Trophoblast cell (in vitro differentiated cells and primary cell): Measurements from ENCODE around the gene ABCA7.
"Not testable (repeated sequence)": the region's sequence is repeated elsewhere in the genome, so short reads cannot be mapped to it uniquely, and the experiment has no call there.

ENCODE experiments used
- DNase-seq, 2 donors: peaks; one replicate each; pipeline ENCODE4 v3.0.0-alpha.2; 2016
- H2AFZ ChIP-seq: 2 replicates; pipeline ENCODE4 v1.6.1; 2013; ENCODE audit warnings: low read length, moderate library complexity, mild to moderate bottlenecking; ENCODE audit not compliant: insufficient read depth, poor library complexity
- H2AK5ac ChIP-seq: 2 replicates; pipeline ENCODE4 v1.6.1; 2013; ENCODE audit warnings: mild to moderate bottlenecking, low read length
- H2BK120ac ChIP-seq: 2 replicates; pipeline ENCODE4 v1.6.1; 2013; ENCODE audit warnings: low read length, mild to moderate bottlenecking, moderate library complexity; ENCODE audit not compliant: insufficient read depth, poor library complexity
- H2BK12ac ChIP-seq: 2 replicates; pipeline ENCODE4 v1.6.1; 2013; ENCODE audit warnings: mild to moderate bottlenecking, low read length, moderate library complexity
- H2BK5ac ChIP-seq: 2 replicates; pipeline ENCODE4 v1.6.1; 2013; ENCODE audit warnings: low read length, low read depth, moderate library complexity, mild to moderate bottlenecking; ENCODE audit not compliant: poor library complexity
- H3K14ac ChIP-seq: 2 replicates; pipeline ENCODE4 v1.6.1; 2013; ENCODE audit warnings: mild to moderate bottlenecking, low read length
- H3K18ac ChIP-seq: 2 replicates; pipeline ENCODE4 v1.6.1; 2013; ENCODE audit warnings: mild to moderate bottlenecking, low read length
- H3K23ac ChIP-seq: 2 replicates; pipeline ENCODE4 v1.6.1; 2013; ENCODE audit warnings: low read length
- H3K27ac ChIP-seq: 2 replicates; pipeline ENCODE4 v1.5.1; 2013; ENCODE audit warnings: low read depth, mild to moderate bottlenecking, inconsistent platforms, low read length, moderate library complexity
- H3K27me3 ChIP-seq: 2 replicates; pipeline ENCODE4 v1.6.1; 2013; ENCODE audit warnings: inconsistent platforms, mild to moderate bottlenecking, low read length, moderate library complexity; ENCODE audit not compliant: insufficient read depth
- H3K36me3 ChIP-seq, 2 experiments: 1 replicate in 1 of 2; 2 replicates in 1 of 2; pipeline ENCODE4 v1.6.1; 2013; ENCODE audit warnings: low read length in 2 of 2, mild to moderate bottlenecking in 2 of 2, moderate library complexity in 1 of 2; ENCODE audit not compliant: insufficient read depth in 2 of 2, control insufficient read depth in 1 of 2
- H3K4ac ChIP-seq: 2 replicates; pipeline ENCODE4 v1.6.1; 2013; ENCODE audit warnings: low read depth, mild to moderate bottlenecking, low read length, moderate library complexity
- H3K4me1 ChIP-seq, 2 experiments: 1 replicate in 1 of 2; 2 replicates in 1 of 2; pipeline ENCODE4 v1.6.1; 2013; ENCODE audit warnings: low read length in 2 of 2, mild to moderate bottlenecking in 2 of 2, moderate library complexity in 1 of 2; ENCODE audit not compliant: insufficient read depth in 2 of 2, control insufficient read depth in 1 of 2
- H3K4me2 ChIP-seq: 2 replicates; pipeline ENCODE4 v1.6.1; 2013; ENCODE audit warnings: inconsistent platforms, mild to moderate bottlenecking, low read length, moderate library complexity
- H3K4me3 ChIP-seq: 2 replicates; pipeline ENCODE4 v1.5.1; 2013; ENCODE audit warnings: mild to moderate bottlenecking, low read depth, low read length, inconsistent platforms
- H3K79me1 ChIP-seq: one replicate; pipeline ENCODE4 v1.6.1; 2013; ENCODE audit warnings: low read length
- H3K79me2 ChIP-seq: 2 replicates; pipeline ENCODE4 v1.6.1; 2013; ENCODE audit warnings: low read length, mild to moderate bottlenecking; ENCODE audit not compliant: control insufficient read depth, insufficient read depth, poor library complexity
- H3K9ac ChIP-seq: 2 replicates; pipeline ENCODE4 v1.6.1; 2013; ENCODE audit warnings: mild to moderate bottlenecking, low read length
- H3K9me3 ChIP-seq: 2 replicates; pipeline ENCODE4 v1.6.1; 2013; ENCODE audit warnings: low read depth, mild to moderate bottlenecking, control low read depth, inconsistent platforms, low read length; ENCODE audit not compliant: insufficient read depth
- H4K12ac ChIP-seq: 2 replicates; pipeline ENCODE4 v1.6.1; 2013; ENCODE audit warnings: low read depth, mild to moderate bottlenecking, low read length, moderate library complexity
- H4K8ac ChIP-seq: 2 replicates; pipeline ENCODE4 v1.6.1; 2013; ENCODE audit warnings: low read depth, mild to moderate bottlenecking, low read length, moderate library complexity
- H4K91ac ChIP-seq: one replicate; pipeline ENCODE4 v1.6.1; 2013; ENCODE audit warnings: low read depth, mild to moderate bottlenecking, low read length, moderate library complexity
- WGBS: extraction: QIAGEN DNeasy Blood & Tissue Kit; methylation state at CpG from one replicate; pipeline ENCODE4 v1.1.7; 2013; ENCODE audit warnings: missing lambda C conversion rate; ENCODE audit not compliant: insufficient read length, insufficient coverage; ENCODE audit errors: extremely low coverage; 5-methylcytosine and 5-hydroxymethylcytosine counted together

The ABCA7 gene

DNA sequence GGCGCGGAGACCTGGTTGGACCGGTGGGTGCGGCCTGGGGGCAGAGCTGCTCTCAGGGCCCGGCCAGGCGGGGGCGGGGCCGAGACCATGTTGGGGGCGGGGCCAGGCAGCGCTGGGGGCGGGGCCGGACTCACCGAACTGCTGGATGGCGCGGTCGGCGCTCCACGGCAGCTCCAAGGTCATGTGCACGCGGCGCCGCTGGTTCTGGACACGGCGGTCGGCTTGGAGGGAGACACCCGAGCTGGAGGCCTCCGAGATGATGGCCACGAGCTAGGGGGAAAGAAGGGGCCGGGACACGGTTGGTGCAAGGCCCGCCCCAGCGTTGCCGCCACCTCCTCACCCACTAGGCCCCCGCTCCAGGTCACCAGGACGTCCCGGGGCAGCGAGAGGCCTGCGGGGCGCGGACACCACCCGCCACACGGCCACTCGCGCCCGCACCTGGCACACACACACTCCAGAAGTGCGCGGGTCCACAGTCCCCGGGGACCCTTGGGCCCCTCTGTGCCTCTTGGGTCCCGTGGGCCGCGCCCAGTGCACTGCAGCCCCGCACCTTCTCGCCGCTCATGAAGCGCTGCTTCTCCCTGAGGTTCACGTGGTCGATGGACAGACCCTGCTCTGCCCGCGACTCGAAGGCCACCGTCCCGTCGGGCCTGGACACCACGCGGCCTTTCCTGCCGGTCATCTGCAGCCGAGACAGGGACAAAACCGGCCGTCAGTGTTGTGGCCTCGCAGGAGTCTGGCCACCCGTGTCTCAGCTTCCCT lies 72.5 kb downstream of the ABCA7 start:
- Histone ChIP-seq H3K27me3 (no peaks in the 10 kb centered on the region), H3K9ac (no peak overlapping the region), H3K9me3 (no peaks in the 10 kb centered on the region), H3K14ac (no peak overlapping the region), H3K4me3 (no peak overlapping the region), H2AK5ac (peak overlapping the region; percentile 36), H3K18ac (peak overlapping the region; percentile 53), H4K8ac (no peak overlapping the region), H3K79me2 (no peaks in the 10 kb centered on the region), H4K12ac (peak overlapping the region; percentile 48), H4K91ac (peak overlapping the region; percentile 33), H3K4me1 (peaks cover 6 to 9% of the 10 kb centered on the region in 2 experiments), H3K4ac (no peak overlapping the region), H2AFZ (no peak overlapping the region), H3K36me3 (peaks cover 62 to 67% of the 10 kb centered on the region in 2 experiments), H2BK120ac (no peak overlapping the region), H3K79me1 (peaks cover 3% of the 10 kb centered on the region), H2BK12ac (peak overlapping the region; percentile 16), H3K27ac (no peak overlapping the region), H3K23ac (no peak overlapping the region), H2BK5ac (no peak overlapping the region), H3K4me2 (no peak overlapping the region)
- no CpG with 5 or more reads among the region's 71 CpGs for WGBS
- peak; percentile 87 to 88 for DNase-seq

DNA sequence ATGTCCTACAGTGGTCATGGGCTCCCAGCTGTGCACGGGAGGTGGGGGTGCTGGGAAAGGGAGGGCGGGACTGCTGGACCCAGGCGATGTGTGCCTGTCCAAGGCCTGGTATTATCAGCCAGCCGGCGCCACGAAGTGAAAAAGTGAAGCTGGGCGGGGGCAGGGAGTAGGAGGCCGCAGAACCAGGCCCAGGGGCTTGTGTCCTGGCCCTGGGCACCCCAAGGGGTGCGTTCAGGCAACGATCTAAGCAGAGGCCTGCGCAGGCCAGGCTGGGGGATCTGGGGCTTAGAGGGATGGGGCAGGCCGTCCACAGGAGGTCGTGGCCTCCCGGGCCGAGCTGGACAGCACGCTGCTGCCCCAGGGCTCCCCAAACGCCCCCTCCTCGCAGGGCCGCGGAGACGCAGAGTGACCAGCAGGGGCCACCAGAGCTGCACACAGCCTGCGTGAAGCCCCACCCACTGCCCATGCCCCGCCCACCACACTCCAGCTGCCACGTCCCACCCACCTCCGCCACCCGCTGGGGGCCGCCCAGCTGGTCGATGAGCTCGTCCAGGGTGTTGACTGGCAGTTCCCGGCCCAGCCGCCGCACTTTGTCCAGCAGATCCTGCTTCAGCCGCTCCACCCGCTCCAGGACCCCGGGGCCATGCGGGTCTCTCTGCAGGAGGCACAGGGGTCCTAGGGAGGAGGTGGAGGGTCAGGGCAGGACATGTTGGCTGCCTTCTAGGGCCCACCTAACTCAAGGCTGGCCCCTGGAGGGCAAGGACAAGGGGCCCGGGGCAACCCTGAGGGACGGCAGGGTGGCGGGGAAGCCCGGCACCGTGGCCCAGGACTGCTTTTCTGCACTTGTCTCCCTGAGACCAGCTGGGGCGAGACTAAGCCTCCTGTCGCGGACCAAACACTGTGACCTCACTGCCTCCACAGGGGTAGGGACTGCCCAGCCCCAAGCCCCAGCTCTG lies 73.4 kb downstream of the ABCA7 start:
- no peaks in the 10 kb centered on the region for H3K9me3 ChIP-seq
- no peak overlapping the region for H3K23ac ChIP-seq
- no peak overlapping the region for H3K9ac ChIP-seq
- H3K4me2 ChIP-seq = no peak overlapping the region
- peak overlapping the region; percentile 40 for H4K12ac ChIP-seq
- H4K91ac ChIP-seq = peak overlapping the region; percentile 33
- H2BK5ac ChIP-seq = no peak overlapping the region
- no peaks in the 10 kb centered on the region for H3K79me2 ChIP-seq
- no peaks in the 10 kb centered on the region for H3K27me3 ChIP-seq
- H2BK120ac ChIP-seq = no peak overlapping the region
- peak overlapping the region; percentile 36 for H2AK5ac ChIP-seq
- peaks cover 64 to 68% of the 10 kb centered on the region in 2 experiments for H3K36me3 ChIP-seq
- H2AFZ ChIP-seq = no peak overlapping the region
- H3K79me1 ChIP-seq = peaks cover 3% of the 10 kb centered on the region
- H3K18ac ChIP-seq = peak overlapping the region; percentile 31
- no peak overlapping the region for H3K4ac ChIP-seq
- H3K4me3 ChIP-seq = no peak overlapping the region
- peak; percentile 95 for DNase-seq
- H3K4me1 ChIP-seq = peaks cover 6 to 9% of the 10 kb centered on the region in 2 experiments
- peak overlapping the region; percentile 1 for H2BK12ac ChIP-seq
- H4K8ac ChIP-seq = peak overlapping the region; percentile 63
- H3K14ac ChIP-seq = peak overlapping the region; percentile 33
- no CpG with 5 or more reads among the region's 44 CpGs for WGBS
- peak overlapping the region; percentile 2 for H3K27ac ChIP-seq

DNA sequence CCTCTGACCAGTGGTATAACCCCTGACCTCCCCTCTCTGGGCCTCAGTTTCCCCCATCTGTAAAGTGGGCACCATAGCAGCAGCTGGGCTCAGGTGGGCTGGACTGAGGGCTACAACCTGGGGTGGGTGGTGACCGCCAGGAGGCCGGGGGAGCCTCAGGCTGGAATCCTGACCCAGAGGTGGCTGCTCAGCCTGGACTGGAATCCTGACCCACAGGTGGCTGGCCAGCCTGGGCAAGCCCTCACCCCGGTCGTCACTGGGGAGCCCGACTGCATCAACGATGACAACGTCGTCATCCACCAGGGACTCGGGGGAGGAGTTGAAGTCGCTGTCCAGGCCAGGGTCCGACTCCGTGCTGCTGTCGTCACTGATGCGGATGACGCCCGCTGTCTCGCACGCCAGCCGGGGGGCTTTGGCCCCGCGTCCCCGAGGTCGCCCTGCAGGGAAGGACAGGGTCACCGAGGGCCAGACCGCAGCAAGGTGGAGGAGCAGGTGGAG lies 74.1 kb downstream of the ABCA7 start:
- no peak overlapping the region for H3K4me3 ChIP-seq
- H3K27me3 ChIP-seq = no peaks in the 10 kb centered on the region
- H2AFZ ChIP-seq = no peak overlapping the region
- no CpG with 5 or more reads among the region's 25 CpGs for WGBS
- H3K79me2 ChIP-seq = no peaks in the 10 kb centered on the region
- no peak overlapping the region for H2BK120ac ChIP-seq
- H3K79me1 ChIP-seq = peaks cover 3% of the 10 kb centered on the region
- peak overlapping the region; percentile 9 for H4K12ac ChIP-seq
- no peak overlapping the region for H3K23ac ChIP-seq
- no peak overlapping the region for H3K4ac ChIP-seq
- peak overlapping the region; percentile 63 for H4K8ac ChIP-seq
- no peak overlapping the region for H3K27ac ChIP-seq
- H4K91ac ChIP-seq = peak overlapping the region; percentile 33
- peak overlapping the region; percentile 1 for H2BK12ac ChIP-seq
- DNase-seq = peak; percentile 79 to 85
- H2BK5ac ChIP-seq = no peak overlapping the region
- no peak overlapping the region for H3K18ac ChIP-seq
- no peak overlapping the region for H3K9ac ChIP-seq
- H2AK5ac ChIP-seq = no peak overlapping the region
- no peaks in the 10 kb centered on the region for H3K9me3 ChIP-seq
- peaks cover 6 to 9% of the 10 kb centered on the region in 2 experiments for H3K4me1 ChIP-seq
- peaks cover 65 to 69% of the 10 kb centered on the region in 2 experiments for H3K36me3 ChIP-seq
- H3K14ac ChIP-seq = peak overlapping the region; percentile 33
- H3K4me2 ChIP-seq = no peak overlapping the region

DNA sequence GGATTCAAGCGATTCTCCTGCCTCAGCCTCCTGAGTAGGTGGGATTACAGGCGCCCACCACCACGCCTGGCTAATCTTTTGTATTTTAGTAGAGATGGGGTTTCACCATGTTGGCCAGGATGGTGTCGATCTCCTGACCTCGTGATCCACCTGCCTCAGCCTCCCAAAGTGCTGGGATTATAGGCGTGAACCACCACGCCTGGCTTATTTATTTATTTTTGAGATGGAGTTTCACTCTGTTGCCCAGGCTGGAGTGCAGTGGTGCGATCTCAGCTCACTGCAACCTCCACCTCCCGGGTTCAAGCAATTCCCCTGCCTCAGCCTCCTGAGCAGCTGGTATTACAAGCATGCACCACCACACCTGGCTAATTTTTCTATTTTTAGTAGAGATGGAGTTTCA lies 74.8 kb downstream of the ABCA7 start:
- H3K79me1 ChIP-seq, H3K9ac ChIP-seq, H2AK5ac ChIP-seq, H2BK120ac ChIP-seq, H3K14ac ChIP-seq, H3K23ac ChIP-seq, H4K91ac ChIP-seq, H3K27me3 ChIP-seq, H3K4me1 ChIP-seq, H4K12ac ChIP-seq, H3K4ac ChIP-seq, H3K18ac ChIP-seq, H3K27ac ChIP-seq, H2BK12ac ChIP-seq, H2BK5ac ChIP-seq, H2AFZ ChIP-seq, H3K79me2 ChIP-seq, H3K9me3 ChIP-seq, DNase-seq, H4K8ac ChIP-seq, H3K4me2 ChIP-seq, H3K4me3 ChIP-seq: not testable (repeated sequence)
- H3K36me3 ChIP-seq = peaks cover 67 to 71% of the 10 kb centered on the region in 2 experiments
- no CpG with 5 or more reads among the region's 9 CpGs for WGBS
